ENCODE measurements around the gene NFE2L2. TPM values are rescaled to one million over a fixed set of nuclear protein-coding genes. Genes with fewer than 3 reads are reported as not detected.
"Not testable (repeated sequence)": the region's sequence is repeated elsewhere in the genome, so short reads cannot be mapped to it uniquely, and the experiment has no call there.

Gene NFE2L2
- polyA plus RNA-seq, 1 experiment: 321 TPM

DNA sequence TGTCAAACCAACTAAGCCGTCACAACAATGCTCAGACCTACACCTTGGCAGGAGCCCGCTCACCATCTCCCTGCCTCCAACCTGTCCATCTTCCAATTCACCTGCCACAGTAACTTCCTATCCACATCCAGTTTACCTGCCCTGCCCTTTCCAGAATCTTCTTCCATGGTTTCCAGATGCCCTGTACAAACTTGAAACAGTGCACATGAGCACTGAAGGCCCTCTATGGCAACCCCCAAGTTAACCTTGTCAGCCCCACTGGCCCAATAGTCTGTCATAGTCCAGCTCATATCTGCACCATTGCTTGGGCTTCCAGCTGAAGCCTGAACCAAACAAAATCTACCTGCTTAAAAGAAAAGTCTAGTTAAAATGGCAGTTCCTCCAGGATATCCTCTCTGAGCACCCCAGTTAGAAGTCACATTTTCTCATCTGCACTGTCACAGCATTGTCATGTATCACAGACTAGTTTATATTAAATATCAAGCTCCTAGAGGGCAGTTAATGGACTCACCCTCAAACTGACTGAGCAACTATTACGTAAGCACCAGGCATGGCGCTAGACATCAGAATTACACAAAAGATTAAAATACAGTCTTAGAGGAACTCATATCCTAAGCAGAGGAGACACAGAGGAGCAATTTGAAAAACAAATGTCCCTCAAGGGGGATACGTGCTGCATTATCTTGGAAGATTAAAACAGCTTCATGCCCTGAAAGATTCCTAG, 11.6 kb downstream of the NFE2L2 start:
- Histone ChIP-seq H3K4me3 (ENCODE audit: low read depth, low read length) (no peak overlapping the region), H3K27me3 (ENCODE audit: control insufficient read depth, insufficient read depth, low read length) (no peaks in the 10 kb centered on the region), H3K27ac (ENCODE audit: low read depth, low read length) (no peak overlapping the region), H3K9me3 (ENCODE audit: control insufficient read depth, insufficient read depth, low read length) (peaks cover 5% of the 10 kb centered on the region)
- ChIA-PET POLR2A (no interaction called here), CTCF (interaction anchor here (1.1 to 3.3 kb wide), 3 partner anchors 10 to 23 kb away, joined by 3 to 12 read pairs (median 10); no protein-coding TSS in a partner anchor)
- DNase-seq (ENCODE audit: low read depth, low spot score): no peak
- TF ChIP-seq, protein P1, sequence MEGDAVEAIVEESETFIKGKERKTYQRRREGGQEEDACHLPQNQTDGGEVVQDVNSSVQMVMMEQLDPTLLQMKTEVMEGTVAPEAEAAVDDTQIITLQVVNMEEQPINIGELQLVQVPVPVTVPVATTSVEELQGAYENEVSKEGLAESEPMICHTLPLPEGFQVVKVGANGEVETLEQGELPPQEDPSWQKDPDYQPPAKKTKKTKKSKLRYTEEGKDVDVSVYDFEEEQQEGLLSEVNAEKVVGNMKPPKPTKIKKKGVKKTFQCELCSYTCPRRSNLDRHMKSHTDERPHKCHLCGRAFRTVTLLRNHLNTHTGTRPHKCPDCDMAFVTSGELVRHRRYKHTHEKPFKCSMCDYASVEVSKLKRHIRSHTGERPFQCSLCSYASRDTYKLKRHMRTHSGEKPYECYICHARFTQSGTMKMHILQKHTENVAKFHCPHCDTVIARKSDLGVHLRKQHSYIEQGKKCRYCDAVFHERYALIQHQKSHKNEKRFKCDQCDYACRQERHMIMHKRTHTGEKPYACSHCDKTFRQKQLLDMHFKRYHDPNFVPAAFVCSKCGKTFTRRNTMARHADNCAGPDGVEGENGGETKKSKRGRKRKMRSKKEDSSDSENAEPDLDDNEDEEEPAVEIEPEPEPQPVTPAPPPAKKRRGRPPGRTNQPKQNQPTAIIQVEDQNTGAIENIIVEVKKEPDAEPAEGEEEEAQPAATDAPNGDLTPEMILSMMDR (IDR thresholded peaks at IDR 0.05; ENCODE audit: low read depth, low read length): no peak

DNA sequence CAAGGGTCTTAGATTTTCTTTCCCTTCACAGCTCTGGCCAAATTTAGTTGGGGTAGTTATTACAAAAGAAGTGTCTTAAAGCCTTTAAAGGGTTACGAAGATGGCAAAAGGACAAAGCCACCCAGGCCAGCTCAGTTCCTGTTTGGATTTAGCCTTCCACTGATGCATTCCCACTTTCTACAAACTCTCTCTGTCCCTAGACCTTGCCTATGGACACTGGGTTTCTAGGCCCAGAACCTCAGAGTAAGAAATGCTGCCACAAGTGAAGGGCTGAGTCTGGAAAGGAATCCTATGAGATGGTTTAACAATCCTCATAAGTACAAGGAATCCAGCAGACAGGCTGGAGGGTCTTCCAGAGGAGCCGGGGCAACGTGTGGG, 13.4 kb downstream of the NFE2L2 start:
- ChIA-PET CTCF (interaction anchor here (0.7 to 3.3 kb wide), 2 partner anchors 10 to 12 kb away, joined by 3 to 10 read pairs; no protein-coding TSS in a partner anchor), POLR2A (no interaction called here)
- TF ChIP-seq, protein P1 (IDR thresholded peaks at IDR 0.05; ENCODE audit: low read depth, low read length): no peak
- no peak overlapping the region for H3K27ac ChIP-seq (ENCODE audit: low read depth, low read length)
- DNase-seq (ENCODE audit: low read depth, low spot score): no peak
- H3K4me3 ChIP-seq (ENCODE audit: low read depth, low read length): no peak overlapping the region
- no peaks in the 10 kb centered on the region for H3K9me3 ChIP-seq (ENCODE audit: control insufficient read depth, insufficient read depth, low read length)
- no peaks in the 10 kb centered on the region for H3K27me3 ChIP-seq (ENCODE audit: control insufficient read depth, insufficient read depth, low read length)

DNA sequence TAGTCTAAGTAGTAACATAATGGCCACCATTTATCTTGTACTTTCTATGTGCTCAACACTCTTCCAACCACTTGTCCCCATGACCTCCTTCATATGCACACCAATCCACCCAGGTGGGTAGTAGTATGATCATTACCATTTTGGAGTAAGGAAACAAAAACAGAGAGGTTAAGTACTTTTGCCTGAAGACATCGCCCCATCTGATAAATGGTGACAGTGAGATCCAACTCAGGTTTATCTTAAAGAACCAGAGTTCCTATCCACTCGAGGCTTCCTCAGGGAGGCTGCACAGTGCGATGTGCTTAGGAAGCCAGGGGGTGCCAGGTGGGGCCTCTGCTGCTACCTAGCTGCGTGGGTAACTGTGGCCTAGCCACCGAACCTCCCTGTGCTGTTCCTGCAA, 14.1 kb downstream of the NFE2L2 start:
- ChIA-PET POLR2A (interaction anchor here (1.1 kb wide), 1 partner anchor 13 kb away, joined by 3 read pairs; no protein-coding TSS in a partner anchor), CTCF (interaction anchor here (0.7 to 3.3 kb wide), 2 partner anchors 9 to 13 kb away, joined by 3 to 10 read pairs; no protein-coding TSS in a partner anchor)
- TF ChIP-seq, protein P1 (IDR thresholded peaks at IDR 0.05; ENCODE audit: low read depth, low read length): no peak
- Histone ChIP-seq H3K27ac (ENCODE audit: low read depth, low read length) (no peak overlapping the region), H3K27me3 (ENCODE audit: control insufficient read depth, insufficient read depth, low read length) (no peaks in the 10 kb centered on the region), H3K4me3 (ENCODE audit: low read depth, low read length) (no peak overlapping the region), H3K9me3 (ENCODE audit: control insufficient read depth, insufficient read depth, low read length) (no peaks in the 10 kb centered on the region)
- no peak for DNase-seq (ENCODE audit: low read depth, low spot score)

DNA sequence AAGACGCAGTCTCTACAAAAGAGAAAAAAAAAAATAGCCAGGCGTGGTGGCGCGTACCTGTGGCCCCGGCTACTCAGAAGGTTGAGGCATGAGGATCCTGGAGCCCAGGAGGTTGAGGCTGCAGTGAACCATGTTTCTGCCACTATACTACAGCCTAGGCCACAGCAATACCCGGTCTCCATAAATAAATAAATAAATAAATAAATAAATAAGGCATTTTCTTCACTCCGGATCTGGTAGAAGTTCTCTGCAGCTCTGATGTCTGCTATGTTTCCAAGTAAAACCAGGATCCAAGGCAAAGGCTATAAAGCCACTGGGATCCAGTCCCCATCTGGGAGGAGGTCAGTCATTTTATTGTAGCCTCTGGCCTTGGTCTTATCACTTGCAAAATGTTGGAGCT, 15.5 kb downstream of the NFE2L2 start:
- Histone ChIP-seq H3K27me3 (ENCODE audit: control insufficient read depth, insufficient read depth, low read length) (no peaks in the 10 kb centered on the region), H3K4me3 (ENCODE audit: low read depth, low read length) (no peak overlapping the region), H3K9me3 (ENCODE audit: control insufficient read depth, insufficient read depth, low read length) (no peaks in the 10 kb centered on the region), H3K27ac (ENCODE audit: low read depth, low read length) (no peak overlapping the region)
- no peak for DNase-seq (ENCODE audit: low read depth, low spot score)
- ChIA-PET POLR2A (interaction anchor here (0.6 to 1.1 kb wide), 2 partner anchors 15 to 39 kb away, joined by 3 to 4 read pairs; no protein-coding TSS in a partner anchor), CTCF (no interaction called here)
- TF ChIP-seq, protein P1 (IDR thresholded peaks at IDR 0.05; ENCODE audit: low read depth, low read length): no peak

DNA sequence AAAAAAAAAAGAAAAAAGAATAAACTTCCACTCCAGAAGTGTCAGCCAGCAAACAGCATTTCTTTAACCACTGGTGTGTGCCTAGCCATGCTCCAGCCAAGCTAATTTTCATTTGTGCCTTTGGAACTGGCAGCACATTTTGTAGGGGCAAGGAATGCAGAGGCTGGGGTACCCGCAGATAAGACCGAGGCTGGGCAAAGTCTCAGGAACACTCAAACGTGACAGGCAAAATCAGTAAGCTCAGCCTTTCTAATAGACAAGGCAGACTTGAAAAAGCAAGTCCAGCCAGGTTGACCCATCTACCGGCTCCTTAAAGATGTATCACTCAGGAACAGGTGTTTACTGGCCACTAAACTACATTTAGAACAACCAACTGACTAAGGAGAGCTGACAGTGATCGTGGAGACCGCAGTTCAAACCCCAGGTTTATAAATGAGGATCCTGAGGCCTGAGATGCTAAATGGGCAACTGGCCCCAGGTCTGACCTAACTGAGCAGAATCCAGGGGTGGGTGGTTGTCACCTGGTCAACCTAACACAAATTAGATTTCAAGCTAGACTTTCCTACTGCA, 16.7 kb downstream of the NFE2L2 start:
- TF ChIP-seq, protein P1 (IDR thresholded peaks at IDR 0.05; ENCODE audit: low read depth, low read length): no peak
- DNase-seq (ENCODE audit: low read depth, low spot score): no peak
- H3K4me3 ChIP-seq (ENCODE audit: low read depth, low read length): no peak overlapping the region
- H3K9me3 ChIP-seq (ENCODE audit: control insufficient read depth, insufficient read depth, low read length): no peaks in the 10 kb centered on the region
- no peaks in the 10 kb centered on the region for H3K27me3 ChIP-seq (ENCODE audit: control insufficient read depth, insufficient read depth, low read length)
- ChIA-PET CTCF (interaction anchor here (0.9 to 1.5 kb wide), 5 partner anchors 11 to 99 kb away, joined by 3 read pairs; no protein-coding TSS in a partner anchor), POLR2A (interaction anchor here (1.1 kb wide), 1 partner anchor 17 kb away, joined by 4 read pairs; the partner anchor contains the start of gene NFE2L2)
- H3K27ac ChIP-seq (ENCODE audit: low read depth, low read length): no peak overlapping the region

DNA sequence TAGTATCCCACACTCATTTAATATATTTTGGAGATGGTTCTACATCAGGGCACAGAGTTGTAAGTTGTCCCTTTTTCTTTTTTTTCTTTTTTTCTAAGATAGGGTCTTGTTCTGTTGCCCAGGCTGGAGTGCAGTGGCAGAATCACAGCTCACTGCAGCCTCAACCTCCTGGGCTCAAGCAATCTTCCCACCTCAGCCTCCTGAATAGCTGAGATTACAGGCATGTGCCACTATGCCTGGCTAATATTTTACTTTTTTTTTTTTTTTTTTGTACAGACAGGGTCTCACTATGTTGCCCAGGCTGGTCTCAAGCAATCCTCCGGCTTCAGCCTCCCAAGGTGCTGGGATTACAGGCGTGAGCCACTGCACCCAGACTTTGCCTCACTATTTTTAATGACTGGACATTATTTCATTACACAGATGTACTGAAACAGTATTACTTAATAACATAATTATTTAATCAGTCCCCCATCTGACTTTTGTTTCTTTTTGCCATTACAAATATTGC, 17.9 kb downstream of the NFE2L2 start:
- not testable (repeated sequence) for H3K27me3 ChIP-seq (ENCODE audit: control insufficient read depth, insufficient read depth, low read length); H3K4me3 ChIP-seq (ENCODE audit: low read depth, low read length); H3K27ac ChIP-seq (ENCODE audit: low read depth, low read length); H3K9me3 ChIP-seq (ENCODE audit: control insufficient read depth, insufficient read depth, low read length); DNase-seq (ENCODE audit: low read depth, low spot score)
- POLR2A ChIA-PET: interaction anchor here (0.6 to 1.5 kb wide), 2 partner anchors 18 to 30 kb away, joined by 4 to 5 read pairs; partner anchors contain the start of gene NFE2L2
- CTCF ChIA-PET: interaction anchor here (0.7 to 1.2 kb wide), 3 partner anchors 80 to 97 kb away, joined by 3 to 6 read pairs (median 5); no protein-coding TSS in a partner anchor
